Stimulated activated CD4-positive, alpha-beta T cell treated with anti-CD3 and anti-CD28 coated beads, Interleukin-15, amount 100 ng/mL, for 24 hours (primary cell): ENCODE data around the gene SLC39A1.

Source experiments
- DNase-seq: peaks from one replicate; pipeline ENCODE4 v3.0.0-alpha.2; 2020

The SLC39A1 gene

GRCh38 chr1:153946622-153947241, 16.6 kb downstream of the SLC39A1 start, which contains the start of gene DENND4B:
TSS of gene DENND4B (minus strand) at chr1:153946718. CDS start at chr1:153944374, 2,344 bp downstream.
- DNase-seq: peak; percentile 83

DNA sequence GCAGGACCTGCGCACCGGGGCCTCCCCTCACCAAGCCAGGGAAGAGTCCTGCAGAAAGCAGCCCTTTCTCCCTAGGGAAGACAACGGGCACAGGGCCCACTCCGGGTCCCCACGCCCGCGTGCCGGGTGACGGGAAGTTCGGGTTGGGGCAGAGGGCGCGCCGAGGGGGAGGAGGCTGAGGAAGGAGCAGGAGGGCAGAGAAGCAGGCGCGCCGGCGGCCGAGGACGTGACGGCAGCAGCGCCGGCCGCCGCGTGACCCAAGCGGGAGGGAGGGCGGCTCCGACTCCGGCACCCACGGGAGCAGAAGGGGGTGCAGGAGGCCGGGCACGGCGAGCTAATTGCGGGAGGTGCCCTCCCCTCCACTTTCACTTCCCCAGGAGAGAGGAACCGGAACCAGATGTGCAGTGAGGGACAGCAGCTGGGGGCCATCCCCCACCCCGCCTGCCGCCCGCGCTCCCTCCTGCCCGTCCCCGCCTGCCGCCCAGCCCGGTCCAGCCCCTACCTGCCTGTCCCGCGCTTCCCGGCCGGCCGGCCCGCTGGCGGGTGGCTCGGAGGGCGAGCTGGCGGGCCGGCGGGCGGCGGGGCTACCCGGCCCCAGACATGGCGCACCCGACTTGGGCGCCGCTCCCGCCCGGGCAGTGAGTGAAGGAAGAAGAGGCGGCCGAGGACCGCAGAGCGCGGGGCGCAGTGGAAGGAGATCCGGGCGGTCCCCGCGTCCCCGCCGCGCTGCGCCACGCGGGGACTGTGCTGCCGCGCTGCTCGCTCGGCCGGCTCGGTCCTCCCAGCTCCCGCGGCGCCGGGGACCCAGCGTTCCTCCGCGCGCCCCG, 17.3 kb downstream of the SLC39A1 start:
- DNase-seq: peak; percentile 83

DNA sequence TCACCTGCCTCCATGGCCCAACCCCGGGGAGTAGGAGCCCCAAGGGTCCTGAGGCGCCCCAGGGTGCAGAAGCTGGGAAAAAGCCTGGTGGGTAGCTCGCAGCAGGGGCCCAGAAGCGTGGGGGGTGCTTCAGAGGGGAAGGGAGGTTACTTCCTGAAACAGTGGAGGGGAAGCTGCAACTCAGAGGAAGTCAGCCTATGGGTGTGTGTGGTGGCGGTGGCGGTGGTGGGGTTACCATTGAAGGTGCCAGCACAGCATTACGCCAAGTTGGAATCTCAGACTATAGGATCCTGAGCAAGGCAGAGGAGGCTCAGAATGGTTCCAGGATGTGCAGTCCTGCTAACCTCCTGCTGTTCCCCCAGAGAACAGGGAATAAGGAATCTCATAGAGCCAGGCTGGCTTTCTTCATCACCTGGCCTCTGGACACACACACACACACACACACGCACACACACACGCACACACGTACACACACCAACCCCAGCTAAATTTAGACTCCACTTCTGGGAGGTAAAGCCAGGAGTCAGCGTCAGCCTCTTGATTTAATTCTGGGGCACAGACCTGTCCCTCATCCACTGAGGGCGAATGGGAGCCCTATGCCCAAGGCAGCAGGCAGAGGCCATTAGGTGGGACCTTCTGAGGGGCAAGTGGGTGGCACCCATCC, 18.1 kb downstream of the SLC39A1 start:
- peak; percentile 84 for DNase-seq

DNA sequence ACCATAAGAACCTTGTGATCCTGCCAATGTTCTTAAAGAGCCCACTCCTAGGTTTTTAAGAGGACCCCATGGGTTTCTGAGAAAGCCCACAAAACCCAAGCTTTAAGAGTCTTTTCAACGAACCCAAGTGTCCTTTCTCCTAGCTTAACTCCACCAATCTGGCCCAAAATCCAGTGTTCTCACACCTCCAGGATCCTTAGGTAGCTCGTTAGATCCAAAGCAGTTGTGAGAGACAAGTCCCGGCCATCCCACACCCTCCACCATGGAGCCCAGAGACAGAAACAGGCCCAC, 18.6 kb downstream of the SLC39A1 start:
- DNase-seq: no peak

DNA sequence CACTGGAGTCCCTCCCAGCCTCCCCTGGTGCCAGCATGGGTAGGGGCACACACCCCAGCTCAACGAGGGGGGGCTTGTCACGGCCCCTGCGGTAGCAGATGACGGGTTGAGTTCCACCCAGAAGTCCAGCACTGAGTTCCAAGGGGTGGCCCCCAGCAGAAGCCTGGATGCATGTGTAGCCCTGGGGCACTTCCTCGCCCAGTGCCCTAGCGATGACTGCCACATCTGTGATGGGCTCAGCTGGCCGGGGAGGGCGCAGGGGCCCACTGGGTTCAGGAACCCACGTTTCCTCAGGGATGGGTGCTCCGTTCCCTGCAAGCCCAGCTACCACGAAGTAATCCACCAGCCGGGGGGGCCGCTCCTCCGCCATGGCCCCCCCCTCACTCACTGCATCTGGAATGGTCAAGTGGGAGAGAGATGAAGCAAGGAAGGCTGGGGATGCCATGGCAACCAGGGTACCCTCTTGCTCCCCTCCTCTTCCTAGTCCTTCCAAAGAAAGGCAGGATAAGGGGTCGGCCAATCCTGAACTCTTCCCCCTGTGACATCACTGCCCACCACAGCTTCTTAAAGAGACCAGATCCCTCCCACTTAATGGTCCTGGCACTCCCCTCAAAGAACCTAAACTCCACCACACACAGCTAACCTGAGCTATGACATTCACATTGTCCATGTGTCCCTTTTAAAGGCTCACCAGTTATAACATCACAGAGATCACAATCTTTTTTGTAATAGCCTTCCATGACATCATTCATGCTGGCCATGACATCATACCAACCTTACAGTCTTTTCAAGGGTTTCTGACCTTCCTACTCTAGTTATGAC, 19.1 kb downstream of the SLC39A1 start:
- no peak for DNase-seq

GRCh38 chr1:153942766-153943549, 20.4 kb downstream of the SLC39A1 start:
- no peak for DNase-seq

DNA sequence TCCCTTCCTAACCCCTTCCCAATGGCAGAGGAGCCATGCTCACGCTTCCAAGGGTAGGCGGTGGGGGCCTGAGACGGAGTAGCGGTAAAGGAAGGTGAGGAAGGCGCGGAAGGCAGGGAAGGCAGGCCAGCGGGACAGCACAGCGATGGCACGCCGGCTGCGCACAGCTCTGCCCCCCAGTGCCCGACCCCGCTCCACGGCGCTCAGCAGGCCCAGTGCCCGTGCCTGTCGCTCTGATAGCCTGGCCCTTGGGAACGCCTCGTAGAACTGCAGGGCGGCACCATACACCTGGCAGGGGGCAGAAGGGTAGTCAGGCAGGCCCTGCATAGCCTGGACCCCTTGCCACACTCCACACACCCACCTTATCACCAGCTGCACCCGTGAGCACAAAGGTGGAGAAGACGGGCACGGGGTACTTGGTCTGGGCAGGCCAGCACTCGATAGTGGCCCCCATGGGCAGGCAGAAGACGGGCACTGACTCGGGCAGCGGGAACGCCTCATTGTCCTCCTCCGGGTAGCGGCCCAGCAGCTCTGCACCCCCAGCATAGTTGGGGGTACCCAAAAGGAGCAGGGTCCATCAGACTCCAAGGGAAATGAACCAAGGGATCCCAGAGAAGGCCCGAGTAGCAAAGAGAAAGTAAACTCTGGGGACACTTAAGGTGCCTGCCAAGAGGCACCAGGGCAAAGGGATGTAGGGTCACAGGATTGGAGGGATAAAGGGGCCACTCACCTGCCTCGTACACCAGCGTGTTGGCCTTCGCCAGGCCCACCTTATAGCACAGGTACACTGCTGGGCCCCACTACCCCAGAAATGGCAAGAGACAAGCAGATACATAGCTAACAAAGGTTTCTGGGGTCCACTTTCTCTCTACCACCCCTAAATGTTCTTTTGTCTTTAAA, 21.3 kb downstream of the SLC39A1 start:
- DNase-seq: no peak

GRCh38 chr1:153940756-153941155, 22.6 kb downstream of the SLC39A1 start:
- DNase-seq: no peak

DNA sequence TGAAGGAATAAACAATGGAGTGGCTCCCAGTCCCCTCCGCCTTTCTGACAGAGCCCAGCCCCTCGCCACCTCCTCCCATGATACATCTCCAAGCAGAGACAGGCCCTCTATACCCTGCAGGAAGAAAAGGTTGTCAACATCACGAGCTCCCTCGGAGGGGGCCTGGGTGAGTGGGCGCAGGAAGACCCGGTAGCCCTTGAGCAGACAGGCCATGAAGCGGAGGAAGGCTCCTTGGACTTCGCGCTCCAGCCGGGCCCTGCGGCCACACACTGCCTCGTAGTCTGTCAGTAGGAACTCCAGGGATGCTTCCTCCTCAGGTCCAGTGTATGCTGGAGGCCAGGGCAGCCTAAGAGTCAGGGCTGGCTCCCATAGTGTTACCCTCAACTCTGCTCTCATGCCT, 23.9 kb downstream of the SLC39A1 start:
- no peak for DNase-seq

DNA sequence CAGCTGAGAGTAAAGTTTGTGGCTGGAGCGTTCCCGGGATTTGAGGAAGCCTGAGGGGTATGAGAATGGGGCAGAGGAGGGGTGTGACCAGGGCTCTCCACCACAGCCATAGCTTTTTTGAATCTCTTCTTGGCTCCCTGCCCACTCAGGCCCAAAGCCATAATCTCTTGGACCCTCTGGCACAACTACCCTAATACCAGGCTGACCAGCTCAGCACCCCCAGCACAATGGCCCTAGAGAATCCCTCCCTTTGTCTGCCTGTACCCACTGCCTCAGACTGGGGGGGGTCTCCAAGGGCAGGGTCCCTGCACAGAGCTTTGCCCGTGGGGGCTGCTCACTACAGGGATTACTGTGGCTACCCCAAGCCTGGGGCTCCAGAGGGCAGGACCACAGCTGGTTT, 24.3 kb downstream of the SLC39A1 start:
- no peak for DNase-seq

- DNase-seq: no peak
These were observed 26.0 kb downstream of the SLC39A1 start for GRCh38 chr1:153937331-153937730.

- DNase-seq: no peak
These were observed 27.1 kb downstream of the SLC39A1 start for GRCh38 chr1:153936011-153936802.

DNA sequence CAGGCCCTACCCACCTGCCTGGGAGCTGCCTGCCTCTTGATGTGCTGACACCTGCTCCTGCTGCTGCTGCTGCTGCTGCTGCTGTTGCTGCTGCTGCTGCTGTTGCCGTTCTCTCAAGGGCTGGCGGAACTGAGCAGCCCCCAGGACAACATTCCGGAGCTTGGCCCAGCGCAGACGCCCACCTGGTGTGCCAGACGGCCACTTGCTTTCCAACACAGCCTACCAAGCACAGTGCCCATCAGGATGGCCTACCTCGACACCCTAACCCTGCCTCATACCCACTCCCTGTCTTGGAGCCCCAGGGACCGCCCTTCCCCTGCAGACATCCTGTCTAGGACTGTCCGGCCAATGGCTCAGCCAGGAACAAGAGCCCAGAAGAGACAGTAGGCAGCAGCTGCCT, 28.6 kb downstream of the SLC39A1 start:
- DNase-seq: no peak

GRCh38 chr1:153933955-153934354, 29.4 kb downstream of the SLC39A1 start:
- no peak for DNase-seq

DNA sequence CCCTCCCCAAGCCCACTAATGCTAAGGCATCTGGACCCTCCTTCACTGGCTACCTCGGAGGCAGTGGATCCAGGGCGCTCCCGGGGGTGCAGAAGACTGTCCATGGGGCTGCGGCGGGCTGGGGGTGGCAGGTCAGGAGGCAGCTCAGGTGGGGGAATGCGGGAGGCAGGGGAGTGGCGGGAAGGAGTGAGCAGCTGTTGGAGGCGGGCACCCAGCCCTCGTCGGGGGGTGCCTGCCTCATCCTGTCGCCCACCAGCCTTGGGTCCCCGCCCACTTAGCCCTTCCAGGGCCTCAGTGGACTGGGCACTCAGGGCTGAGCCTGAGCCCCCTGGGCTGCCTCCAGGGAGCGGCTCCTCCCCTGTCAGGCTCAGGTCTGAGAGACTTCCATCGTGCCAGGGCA, 29.9 kb downstream of the SLC39A1 start:
- no peak for DNase-seq

- no peak for DNase-seq
These were observed 30.9 kb downstream of the SLC39A1 start for GRCh38 chr1:153932156-153933131.

DNA sequence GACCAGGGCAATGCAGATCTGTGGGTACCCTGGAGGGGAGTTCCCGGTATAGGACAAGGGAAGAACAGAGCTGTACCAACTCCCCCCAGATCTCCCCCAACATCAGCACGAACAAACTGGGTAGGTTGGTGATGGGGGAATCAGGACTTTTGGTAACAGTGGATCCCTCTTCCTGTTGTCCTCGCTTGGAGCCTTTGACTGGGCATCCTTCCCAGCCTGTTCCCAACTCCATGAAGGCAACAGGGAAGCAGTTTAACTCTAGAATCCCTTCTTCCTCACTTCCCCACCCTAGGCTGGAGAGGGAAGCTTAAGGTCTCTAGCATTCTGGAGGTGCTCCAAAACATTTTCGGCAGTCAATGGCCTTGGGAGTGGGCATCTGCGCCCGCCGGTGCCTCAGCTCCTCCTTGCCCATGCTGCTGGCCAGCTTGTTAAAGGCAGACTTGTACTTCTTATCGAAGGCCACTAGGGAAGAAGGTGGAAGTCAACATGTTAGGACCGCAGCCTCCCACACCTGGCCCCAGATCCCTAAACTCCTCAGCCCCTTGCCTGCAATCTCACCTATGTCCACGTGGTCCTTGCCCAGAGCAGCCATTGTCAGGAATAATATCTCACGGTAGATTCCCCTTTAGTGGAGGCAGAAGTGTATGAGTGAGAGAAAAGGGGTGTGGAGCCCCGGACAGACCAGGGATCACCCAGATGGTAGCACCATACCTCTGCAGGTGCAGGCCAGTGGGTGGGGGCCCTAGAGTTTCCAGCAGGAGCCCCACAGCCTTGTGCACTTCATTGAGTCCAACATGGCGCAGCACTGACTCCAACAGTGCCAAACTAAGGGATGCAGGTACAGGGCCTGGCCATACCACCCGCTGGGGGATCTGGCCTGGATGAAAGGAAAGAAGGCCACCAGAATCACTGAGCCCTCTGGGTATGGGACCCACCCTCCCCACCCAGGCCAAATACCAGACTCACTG, 33.1 kb downstream of the SLC39A1 start:
- no peak for DNase-seq

GRCh38 chr1:153929426-153929825, 33.9 kb downstream of the SLC39A1 start:
- DNase-seq: no peak
